ENCODE results near the gene LIMS1.
"Not testable (repeated sequence)": the region's sequence is repeated elsewhere in the genome, so short reads cannot be mapped to it uniquely, and the experiment has no call there.

LIMS1 gene

DNA sequence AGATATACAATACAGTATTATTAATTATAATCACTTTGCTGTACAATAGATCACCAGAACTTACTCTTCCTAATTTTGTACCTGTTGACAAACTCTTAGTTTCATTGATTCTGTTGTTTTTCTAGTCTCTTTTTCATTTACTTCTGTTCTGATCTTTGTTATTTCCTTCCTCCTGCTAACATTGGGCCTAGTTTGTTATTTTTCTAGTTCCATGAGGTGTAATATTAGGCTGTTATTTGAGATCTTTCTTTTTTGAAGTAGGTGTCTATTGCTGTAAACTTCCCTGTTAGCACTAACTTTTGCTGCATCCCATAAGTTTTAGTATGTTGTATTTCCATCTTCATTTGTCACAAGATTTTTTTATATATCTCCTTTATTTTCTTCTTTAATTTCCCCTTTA, 55.1 kb downstream of the LIMS1 start:
- DNase-seq: no peak

DNA sequence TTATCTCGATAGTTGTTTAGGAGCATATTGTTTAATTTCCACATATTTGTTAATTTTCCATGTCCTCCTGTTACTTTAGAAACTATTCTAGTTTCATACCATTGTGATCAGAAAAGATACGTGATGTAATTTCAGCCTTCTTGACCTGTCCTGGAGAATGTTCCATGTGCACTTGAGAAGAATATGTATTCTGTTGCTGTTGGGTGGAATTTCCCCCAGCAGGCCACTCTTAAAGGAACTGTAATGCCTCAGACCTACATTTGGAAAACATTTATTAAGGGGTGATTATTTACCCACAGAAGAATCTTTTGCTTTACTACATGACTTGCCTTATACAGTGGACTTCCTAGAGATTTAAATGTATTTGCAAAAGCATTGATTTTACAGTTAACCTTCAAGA, 55.5 kb downstream of the LIMS1 start:
- DNase-seq: no peak

DNA sequence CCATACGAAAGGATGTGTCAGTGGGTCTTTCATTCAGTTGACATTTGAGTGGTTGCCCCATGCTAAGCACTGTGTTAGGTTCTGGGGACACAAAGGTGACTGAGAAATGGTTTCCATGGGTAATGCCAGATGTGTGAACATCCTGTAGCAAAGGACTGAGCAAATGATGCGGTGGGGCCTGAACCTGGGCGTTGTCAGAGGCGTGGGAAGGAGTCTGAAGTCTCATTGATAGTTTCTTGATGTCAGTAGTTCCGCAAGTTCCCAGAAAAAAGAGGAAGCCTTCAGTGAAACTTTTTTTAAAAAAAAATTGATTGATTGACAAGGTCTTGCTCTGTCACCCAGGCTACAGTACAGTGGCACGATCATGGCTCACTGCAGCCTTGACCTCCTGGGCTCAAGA, 56.9 kb downstream of the LIMS1 start:
- DNase-seq: no peak

GRCh38 chr2:108593547-108594098, 59.4 kb downstream of the LIMS1 start:
- no peak for DNase-seq

- no peak for DNase-seq
Observed at GRCh38 chr2:108594132-108594981, 60.1 kb downstream of the LIMS1 start.

GRCh38 chr2:108594982-108595464, 60.8 kb downstream of the LIMS1 start:
- DNase-seq: peak; percentile 66

DNA sequence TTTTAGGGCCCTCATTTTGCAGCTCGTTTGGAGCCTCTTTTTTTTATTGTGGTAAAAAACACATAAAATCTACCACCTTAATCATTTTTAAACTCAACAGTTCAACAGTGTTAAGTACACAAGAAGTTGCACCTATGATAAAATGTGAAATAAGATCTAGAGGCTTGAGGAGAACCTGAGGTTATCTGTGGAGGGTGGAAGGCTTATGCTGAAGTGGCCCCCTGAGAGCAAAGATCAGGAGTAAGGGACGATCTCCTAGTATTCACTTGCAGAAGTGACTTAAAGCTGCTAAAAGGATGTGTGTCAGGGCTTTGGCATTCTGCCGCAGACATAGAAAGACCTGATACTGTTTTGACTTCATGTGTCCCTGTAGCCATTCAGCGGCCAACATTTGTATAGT, 61.5 kb downstream of the LIMS1 start:
- not testable (repeated sequence) for DNase-seq

DNA sequence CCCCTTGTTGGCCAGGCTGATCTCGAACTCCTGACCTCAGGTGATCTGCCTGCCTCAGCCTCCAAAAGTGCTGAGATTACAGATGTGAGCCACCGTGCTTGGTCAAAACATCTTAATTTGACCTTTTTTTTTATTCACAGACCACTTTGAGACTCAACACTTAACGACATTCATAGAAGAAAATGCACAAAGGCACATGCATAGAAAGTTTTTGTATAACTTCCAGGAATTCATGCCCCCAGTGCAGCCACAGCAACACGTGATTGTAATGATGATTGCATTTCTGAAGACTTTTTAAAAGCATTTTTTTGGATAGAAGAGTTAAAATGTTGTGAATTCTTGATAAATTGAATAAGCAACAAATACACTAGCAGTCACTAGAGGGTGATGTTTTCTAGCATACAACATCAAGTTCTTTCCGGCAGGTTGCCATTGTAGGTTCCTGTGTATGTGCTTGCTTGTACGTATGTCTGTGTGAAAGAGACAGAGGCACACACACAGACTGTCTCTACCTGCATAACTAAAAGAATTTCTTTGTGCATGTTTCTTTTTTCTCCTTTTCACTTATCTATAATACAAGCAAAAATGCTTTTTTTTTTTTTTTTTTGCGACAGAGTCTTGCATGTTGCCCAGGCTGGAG, 63.0 kb downstream of the LIMS1 start:
- DNase-seq: not testable (repeated sequence)

- not testable (repeated sequence) for DNase-seq
Observed at GRCh38 chr2:108601199-108601598, 66.9 kb downstream of the LIMS1 start.

GRCh38 chr2:108602422-108602821, 68.2 kb downstream of the LIMS1 start:
- no peak for DNase-seq

DNA sequence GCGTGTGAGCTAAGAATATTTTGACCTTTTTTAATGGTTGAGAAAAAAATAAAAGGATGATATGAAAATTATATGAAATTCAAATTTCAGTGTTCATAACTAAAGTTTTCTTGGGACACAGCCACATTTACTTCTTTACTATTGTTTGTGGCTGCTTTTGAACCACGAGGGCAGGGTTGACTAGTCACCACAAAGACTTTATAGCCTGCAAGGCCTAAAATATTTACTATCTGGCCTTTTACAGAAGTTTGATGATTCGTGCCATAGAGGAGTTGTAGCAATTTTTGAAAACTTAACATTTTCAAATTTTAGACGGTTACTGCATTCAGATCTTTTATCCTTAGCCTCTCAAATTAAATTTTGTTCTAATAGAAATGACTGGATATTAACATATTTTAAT, 69.9 kb downstream of the LIMS1 start:
- DNase-seq: no peak

GRCh38 chr2:108605947-108606346, 71.7 kb downstream of the LIMS1 start:
- peak; percentile 20 for DNase-seq

GRCh38 chr2:108607706-108608301, 73.5 kb downstream of the LIMS1 start:
- DNase-seq: peak; percentile 31

- no peak for DNase-seq
Observed at GRCh38 chr2:108611021-108611420, 76.8 kb downstream of the LIMS1 start.

DNA sequence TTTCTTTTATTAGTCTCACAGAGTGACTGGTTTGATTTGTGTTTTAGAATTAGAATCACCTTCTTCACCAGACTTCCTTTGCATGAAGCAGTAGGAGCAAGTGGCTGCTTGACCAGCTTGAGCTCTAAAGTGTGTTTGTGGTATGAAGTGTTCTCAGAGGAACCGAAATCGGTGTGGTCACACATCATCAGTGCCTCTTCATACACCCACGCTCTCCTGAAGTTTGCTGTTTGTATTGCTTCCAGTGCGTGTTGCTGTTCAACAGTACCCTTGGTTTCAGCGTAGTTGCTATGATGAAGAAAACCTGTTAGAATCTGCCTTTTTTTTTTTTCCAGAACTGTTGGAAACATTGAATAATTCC, 77.9 kb downstream of the LIMS1 start:
- peak; percentile 66 for DNase-seq

- peak; percentile 79 for DNase-seq
Observed at GRCh38 chr2:108612514-108613183, 78.4 kb downstream of the LIMS1 start.

- no peak for DNase-seq
Observed at GRCh38 chr2:108613261-108614042, 79.2 kb downstream of the LIMS1 start.

DNA sequence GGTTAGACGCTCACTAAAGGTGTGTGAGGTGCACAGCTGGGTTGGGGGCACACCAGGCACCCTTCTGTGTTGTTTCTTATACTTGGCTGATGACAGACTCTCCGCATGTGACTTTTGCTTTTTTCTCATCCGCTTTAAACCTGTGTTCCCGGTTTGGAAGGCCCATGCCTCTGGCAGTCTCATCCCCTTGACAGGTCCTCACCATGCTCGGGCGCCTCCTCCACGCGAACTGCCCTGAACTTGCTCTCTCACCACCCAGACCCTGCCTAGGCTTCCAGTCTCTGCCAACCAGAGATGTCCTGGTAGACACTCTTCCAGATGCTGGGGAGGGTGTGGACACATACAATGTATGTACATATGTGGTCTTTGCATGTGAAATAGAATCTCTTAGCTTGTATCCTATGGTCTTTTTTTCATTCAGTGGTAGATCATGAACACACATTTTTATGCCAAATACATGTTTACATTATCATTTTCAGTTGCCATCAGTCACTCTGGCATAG, 79.8 kb downstream of the LIMS1 start:
- no peak for DNase-seq

DNA sequence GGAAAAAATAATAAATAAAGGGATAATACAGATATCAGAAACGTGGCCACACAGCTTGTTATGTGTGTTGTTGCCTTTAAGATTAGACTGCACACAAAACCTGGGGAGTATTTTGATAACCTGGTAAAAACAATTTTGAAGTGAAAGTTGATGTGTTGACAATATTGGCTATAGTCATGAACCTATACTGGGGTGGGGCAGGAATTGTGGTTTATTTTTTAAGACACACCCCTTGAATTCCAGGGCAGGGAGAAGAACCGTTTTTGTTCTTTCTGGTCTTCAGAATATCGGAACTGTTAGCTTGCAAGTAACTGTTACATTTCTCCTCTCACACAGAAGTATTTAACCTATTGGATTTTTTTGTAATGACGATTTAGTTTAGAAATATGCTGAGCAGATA, 80.4 kb downstream of the LIMS1 start:
- no peak for DNase-seq

GRCh38 chr2:108615480-108616090, 81.3 kb downstream of the LIMS1 start:
- no peak for DNase-seq

DNA sequence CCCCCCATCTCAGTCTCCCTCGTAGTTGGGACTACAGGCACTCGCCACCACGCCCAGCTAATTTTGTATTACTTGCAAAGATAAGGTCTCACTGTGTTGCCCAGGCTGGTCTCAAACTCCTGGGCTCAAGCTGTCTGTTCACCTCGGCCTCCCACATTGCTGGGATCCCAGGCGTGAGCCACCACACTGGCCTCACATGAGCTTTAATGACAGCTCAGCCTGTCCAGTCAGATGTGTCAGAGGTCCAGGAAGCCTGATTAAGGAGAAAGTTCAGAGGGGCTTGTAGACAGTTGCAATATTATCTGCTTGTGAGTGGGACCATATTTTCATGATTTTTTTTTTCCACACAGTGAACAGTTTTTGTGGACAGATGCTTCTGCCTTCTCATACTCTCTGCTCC, 82.0 kb downstream of the LIMS1 start:
- no peak for DNase-seq

DNA sequence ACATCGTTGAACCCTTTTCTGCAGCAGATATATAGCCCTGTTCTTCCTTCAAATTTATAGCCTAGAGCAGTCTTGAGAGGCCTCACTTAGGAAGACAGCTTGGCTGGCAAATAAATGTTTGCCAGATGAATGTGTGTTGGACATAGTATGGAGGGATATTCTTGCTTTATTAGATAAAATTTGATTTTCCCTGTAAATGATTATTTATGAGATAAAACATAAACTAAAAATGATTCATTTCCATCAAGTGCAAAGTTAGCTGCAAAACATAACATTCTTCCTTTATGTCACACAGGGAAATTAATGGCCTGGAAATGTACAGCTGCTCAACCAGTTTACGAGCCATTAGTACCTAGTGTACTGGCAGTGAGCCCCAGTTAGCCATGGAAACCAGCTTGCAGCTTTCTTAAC, 82.5 kb downstream of the LIMS1 start:
- no peak for DNase-seq

All from NK-92 treated with Interleukin-12 subunit alpha and Interleukin-12 subunit beta, amount 100 ng/mL, for 24 hours (cell line).